Measurements from ENCODE around the gene RNF225. TPM values are rescaled to one million over a fixed set of nuclear protein-coding genes. Genes with fewer than 3 reads are reported as not detected.
A peak's percentile ranks its signal among the peaks of the same experiment; 100 is the strongest.

RNF225 gene
- total and polyA plus RNA-seq, 2 of the 13 experiments (the other 11 are each of a cell fraction or from before 2014, with no cell fraction given), result not detected

- TF ChIP-seq AHDC1 (CRISPR knock-in tag; IDR thresholded peaks at IDR 0.05; ENCODE audit: borderline replicate concordance) (no peak), NR0B2 (CRISPR knock-in tag; IDR thresholded peaks at IDR 0.05) (no peak), KAT8 (CRISPR knock-in tag; IDR thresholded peaks at IDR 0.05) (no peak), EZH2 (conservative IDR thresholded peaks at IDR 0.05; ENCODE audit: low read depth, low read length) (no peak), RXRB (CRISPR knock-in tag; IDR thresholded peaks at IDR 0.05; ENCODE audit: borderline replicate concordance) (no peak), ZNF749 (CRISPR knock-in tag; IDR thresholded peaks at IDR 0.05; ENCODE audit: borderline replicate concordance) (no peak), SP5 (CRISPR knock-in tag; IDR thresholded peaks at IDR 0.05; ENCODE audit: borderline replicate concordance, low read depth) (no peak), KDM5A (IDR thresholded peaks at IDR 0.05; ENCODE audit: borderline replicate concordance, low read length) (no peak), HES4 (CRISPR knock-in tag; IDR thresholded peaks at IDR 0.05; ENCODE audit: borderline replicate concordance) (no peak), MAF1 (CRISPR knock-in tag; IDR thresholded peaks at IDR 0.05; ENCODE audit: borderline replicate concordance) (no peak), HMG20A (CRISPR knock-in tag; IDR thresholded peaks at IDR 0.05; ENCODE audit: borderline replicate concordance) (no peak), HNF1B (CRISPR knock-in tag; IDR thresholded peaks at IDR 0.05) (0 out of 2 replicates have a peak, but pooled peaks have one; percentile 35), HNRNPH1 (optimal IDR thresholded peaks at IDR 0.05; ENCODE audit: low read depth, low read length) (no peak), ZNF383 (CRISPR knock-in tag; IDR thresholded peaks at IDR 0.05; ENCODE audit: borderline replicate concordance) (0 out of 2 replicates have a peak, but pooled peaks have one; percentile 69)
Observed at GRCh38 chr19:58385891-58386575, 9.4 kb upstream of the RNF225 start (continued).
